ENCODE measurements around the gene TADA1.
"Not testable (repeated sequence)": the region's sequence is repeated elsewhere in the genome, so short reads cannot be mapped to it uniquely, and the experiment has no call there.

Gene TADA1

GRCh38 chr1:166888373-166889111 is 12.5 kb upstream of the TADA1 start:
- DNase-seq, result no peak

GRCh38 chr1:166884971-166885370 is 8.9 kb upstream of the TADA1 start:
- no peak for DNase-seq

DNA sequence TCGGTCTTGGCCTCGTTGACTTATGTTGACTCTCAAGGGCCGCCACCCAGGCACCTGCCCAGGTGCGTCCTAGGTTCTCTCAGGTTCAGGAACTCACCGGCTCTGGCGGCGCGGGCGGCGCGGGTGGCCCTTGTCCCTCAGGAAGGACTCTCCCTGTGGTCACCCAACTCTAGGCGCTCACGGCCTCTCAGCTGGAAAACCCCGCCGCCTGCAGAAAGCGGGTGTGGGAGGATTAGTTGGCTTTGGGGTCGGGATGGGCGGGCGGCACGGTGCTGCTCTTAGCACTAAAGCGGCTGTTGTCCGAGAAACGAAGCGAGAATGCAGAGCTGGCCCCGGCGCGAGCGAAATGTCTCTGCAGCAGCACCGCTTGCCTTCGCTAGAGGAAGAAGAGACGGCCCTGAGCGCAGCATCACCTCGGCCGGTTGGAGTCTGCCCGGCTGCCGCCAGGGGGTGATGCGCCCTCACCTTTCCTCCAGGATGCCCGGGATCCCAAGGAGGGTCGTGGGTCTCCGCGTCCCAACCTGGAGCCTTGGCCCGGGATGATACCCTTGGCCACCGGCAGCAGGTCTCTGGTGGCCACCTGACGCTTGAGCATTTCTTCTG is 8.1 kb upstream of the TADA1 start:
- DNase-seq, result peak; percentile 10 to 21

DNA sequence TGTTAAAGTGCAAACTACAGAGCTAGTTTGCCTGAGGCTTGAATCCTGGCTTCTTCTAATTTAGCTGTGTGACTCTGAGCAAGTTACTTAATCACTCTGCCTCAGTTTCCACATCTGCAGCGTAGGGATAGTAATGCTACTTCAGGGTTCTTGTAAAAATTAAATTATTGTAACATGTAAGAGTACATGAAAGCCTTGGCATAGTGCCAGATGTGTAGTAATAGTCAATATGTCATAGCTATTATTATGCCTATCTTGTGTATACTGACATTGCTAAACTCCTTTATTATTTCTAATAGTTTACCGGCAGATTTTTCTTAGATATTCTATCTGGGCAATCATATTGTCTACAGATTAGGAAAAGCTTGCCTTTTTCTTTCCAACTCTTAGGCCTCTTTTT is 6.8 kb upstream of the TADA1 start:
- no peak for DNase-seq

DNA sequence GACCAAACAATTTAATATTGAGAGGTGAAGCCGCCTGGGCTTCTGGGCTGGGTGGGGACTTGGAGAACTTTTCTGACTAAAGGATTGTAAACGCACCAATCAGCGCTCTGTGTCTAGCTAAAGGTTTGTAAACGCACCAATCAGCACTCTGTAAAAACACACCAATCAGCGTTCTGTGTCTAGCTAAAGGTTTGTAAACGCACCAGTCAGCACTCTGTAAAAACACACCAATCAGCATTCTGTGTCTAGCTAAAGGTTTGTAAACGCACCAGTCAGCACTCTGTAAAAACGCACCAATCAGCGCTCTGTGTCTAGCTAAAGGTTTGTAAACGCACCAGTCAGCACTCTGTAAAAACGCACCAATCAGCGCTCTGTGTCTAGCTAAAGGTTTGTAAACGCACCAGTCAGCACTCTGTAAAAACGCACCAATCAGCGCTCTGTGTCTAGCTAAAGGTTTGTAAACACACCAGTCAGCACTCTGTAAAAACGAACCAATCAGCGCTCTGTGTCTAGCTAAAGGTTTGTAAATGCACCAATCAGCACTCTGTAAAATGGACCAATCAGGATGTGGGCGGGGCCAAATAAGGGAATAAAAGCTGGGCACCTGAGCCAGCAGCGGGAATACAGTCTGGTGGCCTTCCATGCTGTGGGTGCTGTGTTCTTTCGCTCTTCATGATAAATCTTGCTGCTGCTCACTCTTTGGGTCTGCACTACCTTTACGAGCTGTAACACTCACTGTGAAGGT is 2.3 kb upstream of the TADA1 start:
- DNase-seq, result not testable (repeated sequence)

DNA sequence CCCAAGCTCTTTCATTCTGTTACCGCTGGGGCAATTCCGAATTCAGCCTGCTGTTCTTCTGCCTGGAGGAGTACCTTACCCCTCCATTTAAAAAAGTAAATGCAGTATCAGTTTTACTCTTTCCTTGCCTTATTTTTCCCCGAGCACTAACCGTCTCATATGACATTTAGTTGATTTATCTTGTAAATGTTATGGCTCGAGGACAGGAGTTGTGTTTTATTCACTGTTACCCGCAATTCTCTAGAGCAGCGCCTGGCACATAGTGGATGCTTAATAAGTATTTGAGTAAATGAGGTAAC is 425 bp upstream of the TADA1 start:
- DNase-seq, result no peak

DNA sequence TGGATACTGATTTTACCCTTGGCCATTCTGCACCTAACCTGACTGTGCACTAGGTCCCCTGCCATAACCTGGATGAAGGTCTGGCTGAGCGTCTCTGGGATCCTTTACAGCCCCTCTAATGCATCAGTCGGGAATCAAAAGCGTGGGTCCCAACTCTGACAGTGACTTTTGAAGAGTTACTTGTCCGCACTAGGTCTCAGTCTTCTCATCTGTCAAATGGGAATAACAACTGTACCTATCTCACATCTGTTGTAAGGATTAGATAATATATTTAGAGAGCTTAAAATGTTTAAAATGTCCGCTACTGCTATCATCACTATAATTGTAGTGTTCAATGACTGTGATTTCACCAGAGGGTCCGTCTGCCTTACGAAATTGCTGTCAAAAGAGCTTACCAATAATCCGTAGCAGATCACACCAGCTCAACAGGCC is 746 bp downstream of the TADA1 start:
- DNase-seq, result no peak

- no peak for DNase-seq
These were observed 1.6 kb downstream of the TADA1 start for GRCh38 chr1:166874464-166874863.

DNA sequence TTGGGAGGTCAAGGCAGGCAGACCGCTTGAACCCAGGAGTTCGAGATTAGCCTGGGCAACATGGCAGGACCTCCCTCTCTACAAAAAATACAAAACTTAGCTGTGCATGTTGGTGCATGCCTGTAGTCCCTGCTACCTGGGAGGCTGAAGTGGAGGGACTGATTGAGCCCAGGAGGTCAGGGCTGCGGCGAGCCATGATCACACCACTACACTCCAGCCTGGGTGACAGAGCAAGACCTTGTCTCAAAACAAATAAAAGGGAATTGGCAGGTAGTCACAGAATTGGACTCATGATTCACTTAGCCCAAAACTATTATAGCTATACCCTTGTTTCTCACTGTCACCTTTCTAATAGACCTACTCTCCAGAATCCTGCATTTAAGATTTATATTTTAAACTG is 5.5 kb downstream of the TADA1 start:
- DNase-seq, result no peak

- DNase-seq, result no peak
These were observed 6.6 kb downstream of the TADA1 start for GRCh38 chr1:166869318-166870099.

DNA sequence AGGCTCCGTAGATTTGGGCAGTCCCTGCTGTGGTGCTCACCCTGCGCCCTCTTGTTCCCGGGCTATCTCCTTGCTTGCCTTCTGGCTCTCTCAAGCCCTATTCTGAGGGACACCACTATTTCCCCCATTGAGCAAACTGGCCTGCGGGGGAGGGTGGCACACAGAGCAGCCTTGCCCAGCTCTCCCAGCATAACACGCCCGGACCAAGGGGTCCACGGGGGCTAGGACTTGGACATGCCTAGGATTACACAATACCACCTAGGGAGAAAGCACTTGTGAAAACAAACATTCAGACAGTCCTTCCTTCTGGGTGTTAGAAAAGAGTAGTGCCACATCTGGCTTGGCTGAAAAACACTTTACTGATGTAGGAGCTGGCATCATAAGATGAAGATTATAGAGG is 7.4 kb downstream of the TADA1 start:
- DNase-seq, result no peak

GRCh38 chr1:166865926-166866325 is 10.1 kb downstream of the TADA1 start:
- no peak for DNase-seq

DNA sequence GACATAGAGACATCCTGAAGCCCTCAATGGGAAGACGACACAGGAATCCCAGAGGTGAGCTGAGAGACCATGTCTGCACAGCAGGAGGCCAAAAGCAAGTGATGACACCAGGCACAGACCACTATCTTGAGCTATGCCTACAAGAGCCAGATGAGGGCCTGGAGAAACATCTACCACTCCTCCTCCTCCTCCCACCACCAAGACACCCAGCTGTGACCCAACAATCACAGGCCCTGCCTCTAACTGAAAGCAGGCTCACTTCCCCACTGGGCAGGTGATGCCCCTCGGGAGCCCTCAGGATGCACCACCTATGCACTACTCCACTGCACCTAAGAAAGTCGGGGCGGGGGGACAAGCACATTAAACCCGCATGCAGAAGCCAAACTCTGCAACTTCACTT is 16.5 kb downstream of the TADA1 start:
- no peak for DNase-seq

DNA sequence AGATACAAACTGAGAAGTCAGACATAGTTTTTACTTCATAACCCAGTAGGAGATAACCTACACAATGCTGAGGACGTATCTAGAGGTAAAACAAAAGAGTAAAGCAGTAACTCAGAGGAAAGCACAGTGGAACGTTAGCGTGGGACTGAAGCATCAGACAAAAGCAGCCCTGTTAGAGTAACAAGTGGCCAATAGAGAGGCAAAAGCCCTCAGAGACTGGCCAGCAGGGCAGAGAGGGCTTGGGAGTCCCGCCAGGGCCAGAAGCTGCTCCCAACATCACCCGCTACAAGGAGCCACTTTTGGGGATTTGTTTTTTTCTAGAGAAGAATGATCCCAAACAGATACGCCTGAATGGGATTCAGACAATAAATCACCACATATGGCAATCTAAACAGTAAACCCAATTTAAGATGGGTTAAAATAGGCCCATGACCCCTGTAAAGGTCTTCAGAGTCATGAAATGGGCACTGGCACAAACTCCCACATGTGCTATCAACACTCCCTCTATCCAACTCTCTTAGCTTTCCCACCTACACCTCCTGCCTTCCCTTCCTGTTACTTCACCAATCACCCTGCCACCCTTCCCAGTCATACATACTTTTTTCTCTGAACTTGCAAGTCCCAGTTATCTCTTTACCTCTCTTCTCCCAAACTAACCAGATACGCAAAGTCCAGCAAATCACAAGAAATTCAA is 17.2 kb downstream of the TADA1 start:
- no peak for DNase-seq

DNA sequence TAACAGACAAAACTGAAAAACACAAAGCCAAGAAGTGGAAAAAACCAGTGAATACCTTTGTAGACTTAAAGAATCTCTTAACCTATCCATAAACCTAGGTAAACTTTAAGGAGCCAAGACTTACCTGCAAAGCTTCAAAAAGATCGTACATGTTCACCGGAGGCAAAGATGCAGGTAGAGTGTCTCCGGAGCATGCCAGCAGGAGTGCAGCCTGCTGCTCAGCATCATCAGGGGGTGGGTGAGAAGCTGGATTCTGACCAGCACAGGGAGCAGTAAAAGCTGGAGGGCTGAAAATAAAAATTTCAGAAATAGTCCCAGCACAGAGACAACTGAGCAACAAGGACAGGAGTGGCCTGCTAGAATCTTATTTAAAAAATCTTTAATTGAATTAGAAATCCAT is 18.1 kb downstream of the TADA1 start:
- DNase-seq, result no peak

DNA sequence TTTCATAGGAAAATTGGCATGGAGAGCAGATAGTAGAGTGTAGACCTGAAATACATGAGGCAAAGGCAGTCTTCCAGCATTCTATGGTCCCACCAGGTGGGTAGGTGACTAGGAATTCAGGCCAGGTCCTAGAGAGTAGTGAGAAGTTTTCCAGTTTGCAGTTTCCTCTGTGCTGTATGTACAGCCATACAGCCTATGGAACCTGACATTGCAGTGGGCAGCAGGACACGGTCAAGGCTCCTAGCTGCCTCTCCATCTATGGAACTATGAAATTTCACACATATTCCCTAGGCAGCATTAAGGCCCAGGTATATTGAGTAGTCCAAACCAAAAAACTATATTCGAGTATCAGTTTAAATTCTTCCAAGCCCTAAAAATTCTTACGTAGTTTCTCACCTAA is 20.5 kb downstream of the TADA1 start:
- no peak for DNase-seq

GRCh38 chr1:166852918-166853317 is 23.1 kb downstream of the TADA1 start:
- DNase-seq, result no peak

DNA sequence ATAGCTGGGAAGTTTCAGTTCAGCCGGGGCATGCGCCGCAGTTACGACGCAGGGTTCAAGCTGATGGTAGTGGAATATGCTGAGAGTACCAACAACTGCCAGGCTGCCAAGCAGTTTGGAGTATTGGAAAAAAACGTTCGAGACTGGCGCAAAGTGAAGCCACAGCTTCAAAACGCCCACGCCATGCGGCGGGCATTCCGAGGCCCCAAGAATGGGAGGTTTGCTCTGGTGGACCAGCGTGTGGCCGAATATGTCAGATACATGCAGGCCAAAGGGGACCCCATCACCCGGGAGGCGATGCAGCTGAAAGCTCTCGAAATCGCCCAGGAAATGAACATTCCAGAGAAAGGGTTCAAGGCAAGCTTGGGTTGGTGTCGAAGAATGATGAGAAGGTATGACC is 26.9 kb downstream of the TADA1 start:
- DNase-seq, result no peak

DNA sequence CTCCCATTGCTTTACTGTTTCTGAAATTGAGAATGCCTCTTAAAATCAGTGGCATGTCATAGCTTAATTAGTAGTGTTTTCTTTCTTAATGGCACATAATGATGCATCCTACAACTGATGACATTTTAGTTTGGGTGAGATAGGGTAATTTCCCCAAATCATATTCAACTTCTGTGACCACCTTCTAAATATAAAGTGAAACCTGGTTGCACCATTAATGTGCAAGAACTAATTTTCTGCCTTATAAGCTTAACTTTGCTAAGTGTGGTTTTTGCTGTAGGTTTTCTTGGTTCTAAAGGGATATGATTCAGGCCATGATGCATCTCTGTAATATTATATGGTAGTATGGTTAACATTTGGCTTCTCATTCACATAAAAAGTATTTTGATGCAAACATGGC is 27.9 kb downstream of the TADA1 start:
- DNase-seq, result no peak

DNA sequence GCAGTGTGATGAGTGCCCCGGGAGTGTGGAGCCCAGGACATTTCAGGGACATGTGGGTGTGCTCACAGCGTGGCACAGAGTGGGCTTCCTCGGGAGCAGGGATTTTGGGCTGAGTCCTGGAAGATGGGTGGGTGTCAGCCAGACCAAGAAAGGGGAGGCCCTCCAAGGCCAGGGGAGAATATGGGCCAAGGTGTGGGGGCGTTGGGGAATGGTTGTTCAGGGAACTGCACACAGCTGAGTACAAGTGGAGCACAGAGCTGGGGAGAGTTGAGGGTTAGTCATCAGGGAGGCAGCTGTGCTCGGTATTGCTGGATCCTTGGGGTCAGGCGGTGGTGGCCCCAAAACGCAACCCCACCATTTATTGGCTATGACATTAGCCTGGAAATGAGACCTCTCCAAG is 31.3 kb downstream of the TADA1 start:
- DNase-seq, result no peak

DNA sequence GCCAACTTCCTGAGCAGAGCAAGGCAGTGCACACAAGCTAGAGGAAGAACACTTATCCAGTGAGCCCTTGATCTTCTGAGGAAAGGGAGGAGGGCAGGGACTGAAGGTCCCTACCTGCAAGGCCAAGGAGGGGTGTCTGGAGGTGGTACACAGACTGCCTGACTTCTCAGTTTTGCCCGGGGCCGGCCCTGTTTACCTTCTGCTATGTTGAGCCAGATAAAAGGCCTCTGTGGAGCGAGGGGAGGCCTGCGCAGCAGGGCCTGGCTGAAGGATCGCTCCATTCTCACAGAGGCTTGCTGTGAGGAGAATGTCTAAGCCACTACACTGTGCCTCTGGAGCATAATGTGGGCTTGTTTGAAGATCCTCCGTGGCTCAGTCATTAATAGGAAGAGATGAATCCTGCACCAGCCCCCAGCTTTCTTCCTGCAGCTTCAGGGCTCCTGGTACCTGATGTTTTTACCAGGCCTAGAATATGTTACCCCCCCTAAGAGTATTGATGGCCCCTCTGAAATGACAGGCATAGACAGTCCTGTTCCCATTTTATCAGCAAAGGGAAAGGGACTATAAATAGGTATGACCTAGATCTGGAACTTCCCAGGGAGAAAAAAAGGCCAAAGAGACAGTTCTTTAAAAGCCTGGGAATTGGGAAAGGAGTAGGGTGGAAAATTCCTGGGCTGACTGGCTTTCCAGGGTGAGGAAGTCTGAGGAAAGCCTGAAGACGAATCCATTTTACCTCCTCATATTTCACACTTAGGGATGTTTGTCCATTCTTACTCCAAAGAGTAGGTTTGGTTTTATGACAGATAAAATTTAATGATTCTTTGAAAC is 32.1 kb downstream of the TADA1 start:
- no peak for DNase-seq

DNA sequence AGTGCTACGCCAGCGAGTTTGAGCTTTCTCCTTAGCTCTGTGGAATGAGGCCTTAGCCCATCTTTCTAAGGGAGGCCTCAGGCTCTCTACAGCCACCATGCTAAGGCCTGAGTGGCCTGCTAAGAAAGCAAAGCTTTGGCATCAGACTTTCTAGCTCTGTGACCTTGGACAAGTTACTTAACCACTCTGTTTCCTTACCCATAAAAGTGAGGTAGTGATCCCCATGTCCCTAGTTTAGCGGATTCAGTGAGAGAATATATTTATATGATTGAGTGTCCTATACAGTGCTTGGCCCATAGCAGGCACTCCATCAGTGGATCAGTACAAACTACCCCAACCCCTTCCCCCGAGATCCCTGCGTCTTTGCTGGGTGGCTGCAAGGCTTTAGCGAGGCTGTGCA is 32.7 kb downstream of the TADA1 start:
- no peak for DNase-seq

Measured in CD4-positive, alpha-beta T cell treated with Interleukin-4 for 1 hour (primary cell).